GM13976 (cell line): ENCODE results near the gene TMEM171.

Experiments
- DNase-seq: peaks from one replicate; pipeline ENCODE4 v3.0.0; 2012; ENCODE audit warnings: low spot score
- CTCF ChIP-seq: IDR thresholded peaks from 2 replicates; pipeline ENCODE4 v1.5.1; 2012; ENCODE audit warnings: borderline replicate concordance, mild to moderate bottlenecking; ENCODE audit not compliant: insufficient read depth; ENCODE audit errors: extremely low read depth, missing control alignments, control extremely low read depth
- in situ Hi-C: fragments of 300-500 bp; cut with MboI; formaldehyde crosslinking; loops from one replicate; pipeline ENCODE4 v1.12.0; 2022; ENCODE audit warnings: low sequenced_read_pairs, mixed read lengths, inconsistent platforms; ENCODE audit not compliant: unreplicated experiment

TMEM171 gene

GRCh38 chr5:73135429-73136054, 15.2 kb downstream of the TMEM171 start:
- no peak for TF ChIP-seq CTCF
- in situ Hi-C loops, result no loop called here
- no peak for DNase-seq

GRCh38 chr5:73136055-73136562, 15.7 kb downstream of the TMEM171 start:
- DNase-seq, result no peak
- TF ChIP-seq CTCF, result no peak
- in situ Hi-C loops, result no loop called here

GRCh38 chr5:73137563-73138530, 17.5 kb downstream of the TMEM171 start:
- DNase-seq, result no peak
- in situ Hi-C loops, result no loop called here
- TF ChIP-seq CTCF, result no peak

- in situ Hi-C loops, result no loop called here
- no peak for DNase-seq
- TF ChIP-seq CTCF, result no peak
Observed at GRCh38 chr5:73139485-73139884, 19.1 kb downstream of the TMEM171 start.

GRCh38 chr5:73140801-73141200, 20.4 kb downstream of the TMEM171 start:
- no peak for DNase-seq
- TF ChIP-seq CTCF, result no peak
- in situ Hi-C loops, result no loop called here

GRCh38 chr5:73142035-73142434, 21.7 kb downstream of the TMEM171 start:
- no peak for DNase-seq
- in situ Hi-C loops, result no loop called here
- TF ChIP-seq CTCF, result no peak
